ENCODE data around the gene ADARB2.

DNA sequence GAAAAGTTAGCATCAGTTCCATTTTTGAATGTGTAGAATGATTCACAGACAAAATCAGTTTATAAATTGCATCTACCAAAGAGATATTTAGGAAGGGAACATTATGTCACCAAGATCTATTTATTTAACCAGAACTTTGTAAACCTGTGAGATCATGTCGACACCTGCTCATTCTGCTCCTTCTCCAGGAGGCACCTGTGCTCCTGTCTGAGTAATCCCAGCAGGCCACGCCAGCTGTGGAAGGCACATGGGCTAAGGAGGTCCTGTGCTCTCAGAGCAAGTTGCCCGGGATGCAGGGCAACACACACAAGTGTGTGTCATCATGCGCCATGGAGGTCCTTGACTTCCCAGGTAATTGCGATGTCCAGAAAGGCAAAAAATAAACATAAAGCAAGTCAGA, 45.5 kb upstream of the ADARB2 start:
- TF ChIP-seq, protein P1, sequence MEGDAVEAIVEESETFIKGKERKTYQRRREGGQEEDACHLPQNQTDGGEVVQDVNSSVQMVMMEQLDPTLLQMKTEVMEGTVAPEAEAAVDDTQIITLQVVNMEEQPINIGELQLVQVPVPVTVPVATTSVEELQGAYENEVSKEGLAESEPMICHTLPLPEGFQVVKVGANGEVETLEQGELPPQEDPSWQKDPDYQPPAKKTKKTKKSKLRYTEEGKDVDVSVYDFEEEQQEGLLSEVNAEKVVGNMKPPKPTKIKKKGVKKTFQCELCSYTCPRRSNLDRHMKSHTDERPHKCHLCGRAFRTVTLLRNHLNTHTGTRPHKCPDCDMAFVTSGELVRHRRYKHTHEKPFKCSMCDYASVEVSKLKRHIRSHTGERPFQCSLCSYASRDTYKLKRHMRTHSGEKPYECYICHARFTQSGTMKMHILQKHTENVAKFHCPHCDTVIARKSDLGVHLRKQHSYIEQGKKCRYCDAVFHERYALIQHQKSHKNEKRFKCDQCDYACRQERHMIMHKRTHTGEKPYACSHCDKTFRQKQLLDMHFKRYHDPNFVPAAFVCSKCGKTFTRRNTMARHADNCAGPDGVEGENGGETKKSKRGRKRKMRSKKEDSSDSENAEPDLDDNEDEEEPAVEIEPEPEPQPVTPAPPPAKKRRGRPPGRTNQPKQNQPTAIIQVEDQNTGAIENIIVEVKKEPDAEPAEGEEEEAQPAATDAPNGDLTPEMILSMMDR (IDR thresholded peaks at IDR 0.05) = no peak
- TF ChIP-seq ZFX (IDR thresholded peaks at IDR 0.05; ENCODE audit: borderline replicate concordance) = no peak
